H1 (cell line): ENCODE measurements around the gene NSD2. TPM values are rescaled to one million over a fixed set of nuclear protein-coding genes. Genes with fewer than 3 reads are reported as not detected.
"Not testable (repeated sequence)": the region's sequence is repeated elsewhere in the genome, so short reads cannot be mapped to it uniquely, and the experiment has no call there.

Source experiments
- CTCF ChIA-PET: fragments of 300-600 bp; sonication (Branson Sonifier 250); formaldehyde crosslinking; loops from one replicate; lab custom pipeline; 2021; ENCODE audit not compliant: partially characterized antibody; lab: Charles Lee
- POLR2A ChIA-PET: fragments of 300-600 bp; sonication (Branson Sonifier 250); formaldehyde crosslinking; loops from one replicate; lab custom pipeline; 2021; ENCODE audit warnings: inconsistent platforms; ENCODE audit not compliant: partially characterized antibody; lab: Charles Lee
- DNase-seq, 2 experiments: peaks; one replicate each; pipeline versions ENCODE4 v3.0.0 to v3.0.0-alpha.2; 2010 to 2022; ENCODE audit warnings: low spot score in 2 of 2, low read depth in 1 of 2, mixed read lengths in 1 of 2
- FAIRE-seq: peaks from 2 replicates; lab custom pipeline; 2011; peaks lifted over from hg19 to GRCh38; lab: Jason Lieb, UNC
- H2AFZ ChIP-seq: 2 replicates; pipeline ENCODE4 v1.8.1; 2012; ENCODE audit warnings: low read length, inconsistent platforms
- H2AK5ac ChIP-seq: 2 replicates; pipeline ENCODE4 v1.6.1; 2013; ENCODE audit warnings: low read depth, low read length
- H2BK120ac ChIP-seq: replicated peaks from 2 replicates; pipeline ENCODE3; 2013; ENCODE audit warnings: low read depth, low read length, inconsistent platforms
- H2BK12ac ChIP-seq: 2 replicates; pipeline ENCODE4 v1.6.1; 2013; ENCODE audit warnings: low read depth, low read length
- H2BK15ac ChIP-seq: 2 replicates; pipeline ENCODE4 v1.6.1; 2013; ENCODE audit warnings: low read length
- H2BK20ac ChIP-seq: 2 replicates; pipeline ENCODE4 v1.6.1; 2013; ENCODE audit warnings: low read length
- H2BK5ac ChIP-seq: 2 replicates; pipeline ENCODE4 v1.6.1; 2013; ENCODE audit warnings: low read depth, low read length
- H3K14ac ChIP-seq: 2 replicates; pipeline ENCODE4 v1.6.1; 2013; ENCODE audit warnings: inconsistent platforms; ENCODE audit not compliant: insufficient read length
- H3K18ac ChIP-seq: 2 replicates; pipeline ENCODE4 v1.6.1; 2013; ENCODE audit warnings: low read length; ENCODE audit errors: extremely low read depth
- H3K23ac ChIP-seq: 2 replicates; pipeline ENCODE4 v1.6.1; 2013; ENCODE audit warnings: inconsistent platforms; ENCODE audit not compliant: insufficient read length
- H3K23me2 ChIP-seq: 2 replicates; pipeline ENCODE4 v1.6.1; 2013; ENCODE audit warnings: low read depth, low read length
- H3K27ac ChIP-seq: 2 replicates; pipeline ENCODE4 v1.6.1; 2011; ENCODE audit warnings: low read depth, low read length, inconsistent platforms
- H3K27me3 ChIP-seq, 4 experiments: replicated peaks in 1 of 4; 1 replicate in 1 of 4; 2 replicates in 3 of 4; pipeline versions ENCODE4 v1.6.1 to v1.8.1; 2011 to 2013; ENCODE audit warnings: low read length in 3 of 4, mild to moderate bottlenecking in 3 of 4, inconsistent platforms in 2 of 4, mixed read lengths in 2 of 4, moderate library complexity in 1 of 4; ENCODE audit not compliant: control insufficient read depth in 3 of 4, insufficient read depth in 3 of 4; ENCODE audit errors: extremely low read depth in 1 of 4
- H3K36me3 ChIP-seq, 4 experiments: 2 replicates each; pipeline versions ENCODE4 v1.6.1 to v1.8.1; 2011 to 2013; ENCODE audit warnings: mild to moderate bottlenecking in 4 of 4, low read length in 3 of 4, moderate library complexity in 2 of 4, control low read depth in 1 of 4, inconsistent platforms in 1 of 4; ENCODE audit not compliant: insufficient read depth in 4 of 4, control insufficient read depth in 2 of 4
- H3K4ac ChIP-seq: replicated peaks from 2 replicates; pipeline ENCODE3; 2013; ENCODE audit warnings: low read length, low read depth, mixed read lengths, inconsistent platforms; ENCODE audit not compliant: insufficient read length
- H3K4me1 ChIP-seq, 4 experiments: replicated peaks in 1 of 4; 1 replicate in 1 of 4; 2 replicates in 3 of 4; pipeline versions ENCODE4 v1.6.1 to v1.8.1; 2011 to 2013; ENCODE audit warnings: low read length in 3 of 4, inconsistent platforms in 2 of 4, mixed read lengths in 1 of 4; ENCODE audit not compliant: insufficient read depth in 4 of 4, control insufficient read depth in 3 of 4
- H3K4me2 ChIP-seq, 2 experiments: 2 replicates each; pipeline versions ENCODE4 v1.6.1 to v1.8.1; 2011 to 2013; ENCODE audit warnings: low read depth in 2 of 2, low read length in 2 of 2, control low read depth in 1 of 2, inconsistent platforms in 1 of 2, mild to moderate bottlenecking in 1 of 2; ENCODE audit not compliant: insufficient read depth in 1 of 2
- H3K4me3 ChIP-seq, 4 experiments: fragments of 200-600, 300-600 bp in 1 of 4; sonication (generic), shearing (Covaris generic), sonication (Bioruptor Twin) in 1 of 4; 2 replicates each; pipeline versions ENCODE4 v1.5.1 to v1.8.1; 2011 to 2016; ENCODE audit warnings: low read length in 4 of 4, low read depth in 3 of 4, control low read depth in 2 of 4, inconsistent platforms in 2 of 4, mild to moderate bottlenecking in 2 of 4, mixed read lengths in 1 of 4, moderate library complexity in 1 of 4; ENCODE audit not compliant: insufficient read depth in 2 of 4; ENCODE audit errors: extremely low read depth in 1 of 4
- H3K56ac ChIP-seq: replicated peaks from 2 replicates; pipeline ENCODE3; 2013; ENCODE audit warnings: low read depth, mild to moderate bottlenecking, mixed read lengths, low read length, inconsistent platforms; ENCODE audit not compliant: insufficient read length
- H3K79me1 ChIP-seq: 2 replicates; pipeline ENCODE4 v1.6.1; 2013; ENCODE audit warnings: low read depth, low read length, control low read depth
- H3K79me2 ChIP-seq, 2 experiments: 2 replicates each; pipeline versions ENCODE4 v1.6.1 to v1.8.1; 2012 to 2013; ENCODE audit warnings: low read length in 2 of 2, mild to moderate bottlenecking in 2 of 2, inconsistent platforms in 1 of 2; ENCODE audit not compliant: insufficient read depth in 2 of 2, control insufficient read depth in 1 of 2
- H3K9ac ChIP-seq, 4 experiments: replicated peaks in 1 of 4; 1 replicate in 1 of 4; 2 replicates in 3 of 4; pipeline versions ENCODE4 v1.6.1 to v1.8.1; 2011 to 2013; ENCODE audit warnings: low read depth in 3 of 4, low read length in 3 of 4, control low read depth in 2 of 4, mild to moderate bottlenecking in 2 of 4, moderate library complexity in 2 of 4, inconsistent platforms in 1 of 4; ENCODE audit errors: extremely low read depth in 1 of 4
- H3K9me3 ChIP-seq, 2 experiments: 2 replicates each; pipeline versions ENCODE4 v1.6.1 to v1.8.1; 2012 to 2013; ENCODE audit warnings: mild to moderate bottlenecking in 2 of 2, moderate library complexity in 2 of 2, control low read depth in 1 of 2, inconsistent platforms in 1 of 2, low read depth in 1 of 2, low read length in 1 of 2, mixed read lengths in 1 of 2; ENCODE audit not compliant: insufficient read depth in 2 of 2
- H4K20me1 ChIP-seq, 2 experiments: replicated peaks in 1 of 2; 2 replicates each; pipeline versions ENCODE3 to v1.8.1; 2011 to 2013; ENCODE audit warnings: inconsistent platforms in 2 of 2, low read length in 2 of 2, mild to moderate bottlenecking in 1 of 2; ENCODE audit not compliant: insufficient read depth in 2 of 2, control insufficient read depth in 1 of 2
- H4K5ac ChIP-seq: 2 replicates; pipeline ENCODE4 v1.6.1; 2013; ENCODE audit warnings: low read length, low read depth, mixed read lengths, inconsistent platforms; ENCODE audit not compliant: insufficient read length
- H4K8ac ChIP-seq: 2 replicates; pipeline ENCODE4 v1.8.0; 2013; ENCODE audit warnings: mild to moderate bottlenecking, moderate library complexity, low read length, inconsistent platforms; ENCODE audit not compliant: insufficient read depth; ENCODE audit errors: extremely low read depth
- H4K91ac ChIP-seq: replicated peaks from 2 replicates; pipeline ENCODE3; 2013; ENCODE audit warnings: low read length, mixed read lengths, inconsistent platforms; ENCODE audit not compliant: insufficient read length
- CBX5 ChIP-seq: fragments of 300-800, 300-1000 bp; sonication (generic); IDR thresholded peaks from 2 replicates; pipeline ENCODE4 v1.7.1; 2016; ENCODE audit warnings: antibody characterized with exemption, low read length, low read depth
- USF2 ChIP-seq: IDR thresholded peaks from 2 replicates; pipeline ENCODE4 v1.6.1; 2011; ENCODE audit warnings: low read length, improper control_type of control experiment
- WGBS, 2 experiments: shearing (Covaris generic) in 1 of 2; methylation state at CpG; one replicate each; pipeline versions ENCODE4 v1.1.6 to v1.1.7; 2013 to 2015; ENCODE audit warnings: low lambda C conversion rate in 2 of 2, mixed read lengths in 2 of 2, inconsistent platforms in 1 of 2, low coverage in 1 of 2, missing lambda C conversion rate in 1 of 2; ENCODE audit not compliant: insufficient replicate concordance in 2 of 2, insufficient coverage in 1 of 2, insufficient read length in 1 of 2; ENCODE audit errors: extremely low coverage in 1 of 2, missing lambda C conversion rate in 1 of 2; 5-methylcytosine and 5-hydroxymethylcytosine counted together
- polyA plus RNA-seq, 7 experiments: library from polyadenylated mRNA; depleted of rRNA in 3 of 7; stranded (reverse) in 5 of 7; unstranded in 2 of 7; fragments of >200 nt in 5 of 7; fragments of 200-250 nt in 2 of 7; gene quantifications; 1 replicate in 5 of 7; 2 replicates in 1 of 7; 4 replicates in 1 of 7; pipeline versions ENCODE4 v1.2.1 to v1.2.3, GENCODE V29; 2011 to 2013; ENCODE audit warnings: missing spikeins in 2 of 7, mixed read lengths in 2 of 7
- total RNA-seq: library from RNA; stranded (reverse); fragmentation: NEBNext Ultra II Directional; extraction: Animal tissue kit (Norgen Biotek cat#: 25700); gene quantifications from 2 replicates; pipeline ENCODE4 v1.2.1, GENCODE V29; 2021
- TF ChIP-seq, protein P1 (sequence below): IDR thresholded peaks from 2 replicates; pipeline ENCODE4 v1.6.1; 2011; ENCODE audit warnings: low read depth, mild to moderate bottlenecking, low read length; ENCODE audit not compliant: insufficient read depth

The NSD2 gene
- total and polyA plus RNA-seq, 2 of the 8 experiments (the other 6 are each of a cell fraction or from before 2014, with no cell fraction given) = 26.7 to 129 TPM

- TF ChIP-seq USF2 = no peak
- TF ChIP-seq, protein P1, sequence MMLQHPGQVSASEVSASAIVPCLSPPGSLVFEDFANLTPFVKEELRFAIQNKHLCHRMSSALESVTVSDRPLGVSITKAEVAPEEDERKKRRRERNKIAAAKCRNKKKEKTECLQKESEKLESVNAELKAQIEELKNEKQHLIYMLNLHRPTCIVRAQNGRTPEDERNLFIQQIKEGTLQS = no peak
- no peak for TF ChIP-seq CBX5
- TF ChIP-seq, all 59 proteins: peak for 0
Measured at GRCh38 chr4:1993169-1993516, 122.0 kb downstream of the NSD2 start (continued).

- H2BK12ac ChIP-seq, H3K14ac ChIP-seq, H2BK5ac ChIP-seq, H3K56ac ChIP-seq, H3K4me3 ChIP-seq, FAIRE-seq, H3K4me2 ChIP-seq, H2AK5ac ChIP-seq, H3K23me2 ChIP-seq, H3K23ac ChIP-seq, H4K8ac ChIP-seq, H2BK15ac ChIP-seq, H3K9me3 ChIP-seq, H4K91ac ChIP-seq, H4K5ac ChIP-seq, H3K27me3 ChIP-seq, H3K9ac ChIP-seq, H2BK20ac ChIP-seq, H3K4ac ChIP-seq, H2BK120ac ChIP-seq, DNase-seq, H3K27ac ChIP-seq, H3K18ac ChIP-seq, H3K4me1 ChIP-seq, H2AFZ ChIP-seq: not testable (repeated sequence)
- Histone ChIP-seq H3K36me3 (peaks cover 2 to 12% (median 9%) of the 10 kb centered on the region in 4 experiments; a peak in 5 of 8 replicates), H4K20me1 (peaks cover 12 to 29% of the 10 kb centered on the region in 2 experiments), H3K79me2 (peaks cover 7 to 78% of the 10 kb centered on the region in 2 experiments), H3K79me1 (peaks cover 22% of the 10 kb centered on the region)
- ChIA-PET POLR2A (interaction anchor here (1.2 to 1.7 kb wide), 2 partner anchors 15 to 19 kb away, joined by 4 to 5 read pairs; partner anchors contain the start of gene NELFA), CTCF (interaction anchor here (0.8 to 1.8 kb wide), 14 partner anchors 11 to 263 kb away, joined by 3 to 7 read pairs (median 4); no protein-coding TSS in a partner anchor)
- WGBS, 2 experiments = 86% methylated on average over 13 of the region's 20 CpGs; no CpG with 5 or more reads in 1 of the 2 experiments
Measured at GRCh38 chr4:1993718-1994516, 122.7 kb downstream of the NSD2 start.
